Mesendoderm (in vitro differentiated cells): ENCODE results near the gene FBLN2.

Experiments used
- DNase-seq: peaks from one replicate; pipeline ENCODE4 v3.0.0; 2013
- H2AK5ac ChIP-seq: 2 replicates; pipeline ENCODE4 v1.6.1; 2013; ENCODE audit warnings: low read length, inconsistent platforms
- H2BK120ac ChIP-seq: 2 replicates; pipeline ENCODE4 v1.6.1; 2013; ENCODE audit warnings: low read depth, mild to moderate bottlenecking, low read length, moderate library complexity, mixed read lengths
- H2BK15ac ChIP-seq: replicated peaks from 2 replicates; pipeline ENCODE4 v1.6.1; 2013; ENCODE audit warnings: low read depth, mild to moderate bottlenecking, moderate library complexity
- H2BK5ac ChIP-seq: 2 replicates; pipeline ENCODE4 v1.6.1; 2013; ENCODE audit warnings: low read length, inconsistent platforms
- H3K18ac ChIP-seq: 2 replicates; pipeline ENCODE4 v1.6.1; 2013; ENCODE audit warnings: mild to moderate bottlenecking, low read length, mixed read lengths
- H3K23ac ChIP-seq: one replicate; pipeline ENCODE4 v1.6.1; 2013; ENCODE audit warnings: low read length
- H3K27ac ChIP-seq: 2 replicates; pipeline ENCODE4 v1.5.1; 2013; ENCODE audit warnings: low read depth, mild to moderate bottlenecking, inconsistent platforms, low read length, moderate library complexity
- H3K27me3 ChIP-seq: 2 replicates; pipeline ENCODE4 v1.6.1; 2013; ENCODE audit warnings: low read length, control low read depth, mild to moderate bottlenecking, inconsistent platforms; ENCODE audit not compliant: insufficient read depth, poor library complexity
- H3K36me3 ChIP-seq: 2 replicates; pipeline ENCODE4 v1.6.1; 2013; ENCODE audit warnings: low read length, inconsistent platforms; ENCODE audit not compliant: control insufficient read depth, insufficient read depth
- H3K4ac ChIP-seq: one replicate; pipeline ENCODE4 v1.6.1; 2013; ENCODE audit warnings: low read depth, mild to moderate bottlenecking, low read length, moderate library complexity
- H3K4me1 ChIP-seq: 2 replicates; pipeline ENCODE4 v1.6.1; 2013; ENCODE audit warnings: low read depth, low read length, inconsistent platforms; ENCODE audit not compliant: control insufficient read depth
- H3K4me2 ChIP-seq: 2 replicates; pipeline ENCODE4 v1.6.1; 2013; ENCODE audit warnings: low read length
- H3K4me3 ChIP-seq: 2 replicates; pipeline ENCODE4 v1.5.1; 2013; ENCODE audit warnings: mild to moderate bottlenecking, low read length
- H3K56ac ChIP-seq: one replicate; pipeline ENCODE4 v1.6.1; 2013; ENCODE audit warnings: low read length
- H3K79me1 ChIP-seq: 2 replicates; pipeline ENCODE4 v1.6.1; 2013; ENCODE audit warnings: low read length, inconsistent platforms
- H3K79me2 ChIP-seq: 2 replicates; pipeline ENCODE4 v1.6.1; 2013; ENCODE audit warnings: mild to moderate bottlenecking, low read length; ENCODE audit not compliant: control insufficient read depth, insufficient read depth
- H3K9ac ChIP-seq: 2 replicates; pipeline ENCODE4 v1.6.1; 2013; ENCODE audit warnings: low read length, inconsistent platforms
- H4K5ac ChIP-seq: one replicate; pipeline ENCODE4 v1.6.1; 2013; ENCODE audit warnings: low read length
- H4K8ac ChIP-seq: one replicate; pipeline ENCODE4 v1.6.1; 2013; ENCODE audit warnings: low read depth, mild to moderate bottlenecking, control low read depth, low read length, moderate library complexity
- WGBS: extraction: QIAGEN DNeasy Blood & Tissue Kit; methylation state at CpG from one replicate; pipeline ENCODE4 v1.1.7; 2013; ENCODE audit warnings: low lambda C conversion rate, missing lambda C conversion rate; ENCODE audit not compliant: insufficient coverage; ENCODE audit errors: extremely low coverage; 5-methylcytosine and 5-hydroxymethylcytosine counted together

The FBLN2 gene

DNA sequence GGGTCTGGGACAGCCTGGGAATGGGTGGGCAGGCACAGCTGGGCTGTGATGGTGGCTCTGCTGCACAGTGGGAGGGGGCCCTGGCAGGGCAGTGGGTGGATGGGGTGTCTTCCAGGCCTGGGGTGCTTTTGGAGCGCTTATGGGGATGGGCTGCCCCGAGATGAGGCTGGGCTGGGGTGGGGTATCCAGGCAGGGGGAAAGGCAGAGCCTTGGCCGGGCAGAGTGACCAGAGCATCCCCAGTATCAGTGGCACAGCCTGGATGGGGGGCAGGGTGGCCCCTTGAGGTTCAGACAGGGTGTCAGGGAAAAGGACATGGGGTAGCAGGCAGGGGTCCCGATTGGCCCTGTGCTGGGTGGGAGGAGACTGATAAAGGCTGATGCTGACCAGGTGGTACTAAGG lies 42.2 kb upstream of the FBLN2 start:
- Histone ChIP-seq H3K79me2 (no peaks in the 10 kb centered on the region), H3K4me2 (no peak overlapping the region), H3K23ac (no peak overlapping the region), H3K36me3 (no peaks in the 10 kb centered on the region), H3K4ac (no peak overlapping the region), H4K8ac (no peak overlapping the region), H2BK120ac (no peak overlapping the region), H2BK15ac (no peak overlapping the region), H3K4me1 (no peaks in the 10 kb centered on the region), H3K9ac (no peak overlapping the region), H2AK5ac (no peak overlapping the region), H4K5ac (no peak overlapping the region), H3K27me3 (no peaks in the 10 kb centered on the region), H3K56ac (no peak overlapping the region), H3K4me3 (no peak overlapping the region), H3K79me1 (no peaks in the 10 kb centered on the region), H3K18ac (no peak overlapping the region), H2BK5ac (no peak overlapping the region), H3K27ac (no peak overlapping the region)
- DNase-seq = no peak
- no CpG with 5 or more reads among the region's 4 CpGs for WGBS

DNA sequence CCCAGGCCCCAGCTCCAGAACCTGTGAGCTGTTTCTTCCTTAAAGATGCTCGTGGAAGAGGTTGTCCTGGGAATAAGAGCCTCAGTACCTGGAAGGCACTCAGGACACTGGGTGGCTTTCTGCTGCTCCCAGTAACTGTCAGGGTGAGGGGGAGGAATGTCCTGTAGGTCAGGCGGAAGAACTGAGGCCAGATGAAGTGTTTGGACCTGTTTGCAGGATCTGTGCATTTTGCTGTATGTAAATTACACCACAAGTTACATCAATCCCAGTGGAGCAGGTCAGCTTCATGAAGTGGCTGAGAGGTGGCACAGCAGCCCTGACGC lies 41.7 kb upstream of the FBLN2 start:
- H3K4me3 ChIP-seq = no peak overlapping the region
- H2AK5ac ChIP-seq = no peak overlapping the region
- no peak overlapping the region for H3K4ac ChIP-seq
- no peak for DNase-seq
- H3K79me2 ChIP-seq = no peaks in the 10 kb centered on the region
- H3K4me1 ChIP-seq = no peaks in the 10 kb centered on the region
- H3K9ac ChIP-seq = no peak overlapping the region
- no peaks in the 10 kb centered on the region for H3K79me1 ChIP-seq
- no peak overlapping the region for H3K4me2 ChIP-seq
- no peak overlapping the region for H2BK15ac ChIP-seq
- H2BK120ac ChIP-seq = no peak overlapping the region
- no peak overlapping the region for H3K56ac ChIP-seq
- no peaks in the 10 kb centered on the region for H3K27me3 ChIP-seq
- H4K8ac ChIP-seq = no peak overlapping the region
- no peak overlapping the region for H3K23ac ChIP-seq
- H3K27ac ChIP-seq = no peak overlapping the region
- no CpG with 5 or more reads among the region's 3 CpGs for WGBS
- H3K18ac ChIP-seq = no peak overlapping the region
- no peak overlapping the region for H4K5ac ChIP-seq
- no peak overlapping the region for H2BK5ac ChIP-seq
- H3K36me3 ChIP-seq = no peaks in the 10 kb centered on the region

DNA sequence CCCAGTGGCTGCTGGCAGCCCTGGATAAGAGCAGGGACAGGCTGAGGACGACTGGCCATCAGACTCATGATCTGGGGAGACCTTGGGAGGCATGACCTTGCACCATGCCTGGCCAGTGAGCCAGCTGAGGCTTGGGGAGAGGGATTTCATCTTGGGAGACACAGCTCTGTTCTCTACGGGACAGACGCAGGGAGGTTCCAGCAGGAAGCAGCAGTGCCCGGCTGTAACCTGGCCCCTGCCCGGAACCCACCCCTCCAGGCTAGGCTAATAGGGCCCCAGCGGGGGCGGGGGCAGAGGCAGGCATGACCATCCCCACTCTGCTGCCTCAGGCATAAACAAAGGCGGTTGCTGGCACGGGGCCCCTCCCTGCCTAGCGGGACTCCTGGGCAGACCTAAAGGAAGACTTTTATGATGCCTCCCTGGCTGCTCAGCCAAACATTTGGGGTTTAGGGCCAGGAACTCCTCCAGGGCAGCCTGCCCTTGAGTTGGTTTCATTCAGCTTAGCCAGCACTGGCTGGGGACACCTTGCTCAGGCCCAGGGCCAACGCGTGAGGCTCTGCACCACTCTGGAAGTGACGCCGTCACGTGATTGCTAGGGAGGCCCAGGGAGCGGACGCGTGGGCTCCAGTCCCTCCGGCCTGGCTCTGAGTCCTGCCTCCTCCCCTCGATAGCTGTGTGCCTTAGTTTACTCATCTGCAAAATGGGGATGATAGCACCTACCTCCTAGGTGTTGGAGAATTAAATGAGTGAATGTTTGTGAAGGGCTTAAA lies 41.2 kb upstream of the FBLN2 start:
- Histone ChIP-seq H3K27ac (no peak overlapping the region), H3K4me2 (no peak overlapping the region), H3K27me3 (no peaks in the 10 kb centered on the region), H4K8ac (no peak overlapping the region), H2BK15ac (no peak overlapping the region), H4K5ac (no peak overlapping the region), H3K56ac (no peak overlapping the region), H3K23ac (no peak overlapping the region), H3K18ac (no peak overlapping the region), H3K79me2 (no peaks in the 10 kb centered on the region), H3K9ac (no peak overlapping the region), H3K4me3 (no peak overlapping the region), H3K79me1 (no peaks in the 10 kb centered on the region), H3K4ac (no peak overlapping the region), H2BK120ac (no peak overlapping the region), H3K4me1 (no peaks in the 10 kb centered on the region), H2AK5ac (no peak overlapping the region), H2BK5ac (no peak overlapping the region), H3K36me3 (no peaks in the 10 kb centered on the region)
- WGBS = no CpG with 5 or more reads among the region's 20 CpGs
- peak; percentile 46 for DNase-seq

DNA sequence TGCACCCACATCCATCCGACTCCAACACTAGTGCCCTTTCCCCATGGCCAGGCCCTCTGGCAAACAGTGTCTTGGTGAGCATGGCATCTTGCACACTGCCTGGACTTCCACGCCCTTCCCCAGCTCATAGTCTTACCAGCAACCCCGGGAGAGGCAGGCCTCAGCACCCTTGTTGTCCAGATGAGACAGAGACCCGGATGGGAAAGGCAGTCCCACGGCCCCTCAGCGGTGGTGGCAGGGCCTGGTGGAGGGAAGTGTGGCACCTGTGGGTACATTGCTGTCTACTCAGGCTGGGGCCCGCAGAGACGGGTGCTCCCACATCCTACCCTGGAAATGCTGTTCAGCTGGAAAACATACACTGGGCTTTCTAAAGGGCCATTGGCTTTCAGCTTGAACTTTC lies 40.4 kb upstream of the FBLN2 start:
- no CpG with 5 or more reads among the region's 8 CpGs for WGBS
- H3K23ac ChIP-seq = no peak overlapping the region
- no peak overlapping the region for H2AK5ac ChIP-seq
- H2BK120ac ChIP-seq = no peak overlapping the region
- H3K36me3 ChIP-seq = no peaks in the 10 kb centered on the region
- no peak overlapping the region for H3K18ac ChIP-seq
- H3K9ac ChIP-seq = no peak overlapping the region
- H2BK5ac ChIP-seq = no peak overlapping the region
- H3K4me2 ChIP-seq = no peak overlapping the region
- no peak for DNase-seq
- H3K27me3 ChIP-seq = no peaks in the 10 kb centered on the region
- H3K4me3 ChIP-seq = no peak overlapping the region
- no peaks in the 10 kb centered on the region for H3K79me2 ChIP-seq
- no peak overlapping the region for H3K27ac ChIP-seq
- H2BK15ac ChIP-seq = no peak overlapping the region
- H3K4me1 ChIP-seq = no peaks in the 10 kb centered on the region
- no peak overlapping the region for H3K4ac ChIP-seq
- H3K56ac ChIP-seq = no peak overlapping the region
- H4K5ac ChIP-seq = no peak overlapping the region
- H3K79me1 ChIP-seq = no peaks in the 10 kb centered on the region
- H4K8ac ChIP-seq = no peak overlapping the region

DNA sequence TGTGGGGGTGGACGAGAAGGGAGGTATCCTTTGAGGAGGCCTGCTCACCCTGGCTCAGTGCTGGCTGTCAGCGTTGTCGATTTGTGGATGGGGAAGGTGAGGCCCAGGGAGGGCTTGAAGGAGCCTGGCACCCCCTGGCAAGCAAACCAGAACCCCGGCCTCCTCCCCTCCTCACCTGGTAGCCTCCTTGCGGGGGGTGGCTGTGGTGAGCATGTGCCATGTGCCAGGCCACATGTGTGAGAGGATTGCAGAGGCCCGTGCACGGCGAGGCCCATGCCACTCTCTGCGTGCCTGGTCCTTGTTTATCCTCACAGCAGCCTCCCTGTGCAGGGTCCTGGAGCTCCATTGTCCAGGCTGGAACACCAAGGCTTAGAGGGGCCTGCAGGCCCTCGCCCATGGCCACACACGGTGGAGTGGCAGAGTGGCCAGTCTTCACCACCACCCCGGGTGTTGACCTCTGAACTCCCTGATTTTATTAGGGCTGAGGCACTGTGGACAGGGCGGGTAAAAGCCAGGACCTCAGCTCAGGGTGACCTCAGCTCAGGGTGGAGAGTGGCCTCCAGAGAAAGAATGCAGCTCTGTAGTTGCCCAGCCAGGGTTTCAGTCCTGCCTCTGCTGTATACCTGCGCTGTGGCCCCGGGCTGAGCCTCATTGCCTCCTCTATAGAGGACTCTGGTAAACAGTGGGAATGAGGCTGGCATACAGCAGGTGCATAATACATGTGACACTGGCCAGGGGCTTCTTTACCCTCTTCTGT lies 39.7 kb upstream of the FBLN2 start:
- Histone ChIP-seq H3K79me2 (no peaks in the 10 kb centered on the region), H3K4me2 (no peak overlapping the region), H3K9ac (no peak overlapping the region), H3K4me3 (no peak overlapping the region), H4K8ac (no peak overlapping the region), H3K4ac (no peak overlapping the region), H3K36me3 (no peaks in the 10 kb centered on the region), H2BK5ac (no peak overlapping the region), H3K79me1 (no peaks in the 10 kb centered on the region), H3K27ac (no peak overlapping the region), H2BK15ac (no peak overlapping the region), H3K56ac (no peak overlapping the region), H2AK5ac (no peak overlapping the region), H4K5ac (no peak overlapping the region), H3K23ac (no peak overlapping the region), H3K18ac (no peak overlapping the region), H2BK120ac (no peak overlapping the region), H3K4me1 (no peaks in the 10 kb centered on the region), H3K27me3 (no peaks in the 10 kb centered on the region)
- DNase-seq = no peak
- WGBS = no CpG with 5 or more reads among the region's 15 CpGs
